ENCODE data around the gene SPOCK1.

Gene SPOCK1

GRCh38 chr5:137176609-137177008 lies 322.5 kb downstream of the SPOCK1 start:
- in situ Hi-C loops (cut with MboI; ENCODE audit: low pct_unique_long_range_greater_than_20kb, low sequenced_read_pairs, unreplicated experiment): no loop called here
- no peak for DNase-seq (ENCODE audit: low spot score)
- TF ChIP-seq CTCF (IDR thresholded peaks at IDR 0.05; ENCODE audit: extremely low read depth, insufficient read depth, missing control alignments): no peak

- no peak for TF ChIP-seq CTCF (IDR thresholded peaks at IDR 0.05; ENCODE audit: extremely low read depth, insufficient read depth, missing control alignments)
- in situ Hi-C loops (cut with MboI; ENCODE audit: low pct_unique_long_range_greater_than_20kb, low sequenced_read_pairs, unreplicated experiment): no loop called here
- no peak for DNase-seq (ENCODE audit: low spot score)
Measured at GRCh38 chr5:137176126-137176525, 323.0 kb downstream of the SPOCK1 start.

- in situ Hi-C loops (cut with MboI; ENCODE audit: low pct_unique_long_range_greater_than_20kb, low sequenced_read_pairs, unreplicated experiment): no loop called here
- TF ChIP-seq CTCF (IDR thresholded peaks at IDR 0.05; ENCODE audit: extremely low read depth, insufficient read depth, missing control alignments): no peak
- no peak for DNase-seq (ENCODE audit: low spot score)
Measured at GRCh38 chr5:137174196-137174595, 324.9 kb downstream of the SPOCK1 start.

- in situ Hi-C loops (cut with MboI; ENCODE audit: low pct_unique_long_range_greater_than_20kb, low sequenced_read_pairs, unreplicated experiment): no loop called here
- no peak for DNase-seq (ENCODE audit: low spot score)
- no peak for TF ChIP-seq CTCF (IDR thresholded peaks at IDR 0.05; ENCODE audit: extremely low read depth, insufficient read depth, missing control alignments)
Measured at GRCh38 chr5:137172258-137172657, 326.9 kb downstream of the SPOCK1 start.

GRCh38 chr5:137167187-137167586 lies 331.9 kb downstream of the SPOCK1 start:
- in situ Hi-C loops (cut with MboI; ENCODE audit: low pct_unique_long_range_greater_than_20kb, low sequenced_read_pairs, unreplicated experiment): no loop called here

GRCh38 chr5:137164961-137165360 lies 334.2 kb downstream of the SPOCK1 start:
- DNase-seq (ENCODE audit: low spot score): no peak
- TF ChIP-seq CTCF (IDR thresholded peaks at IDR 0.05; ENCODE audit: extremely low read depth, insufficient read depth, missing control alignments): no peak
- in situ Hi-C loops (cut with MboI; ENCODE audit: low pct_unique_long_range_greater_than_20kb, low sequenced_read_pairs, unreplicated experiment): no loop called here

More at GRCh38 chr5:137167187-137167586, 331.9 kb downstream of the SPOCK1 start:
- no peak for TF ChIP-seq CTCF (IDR thresholded peaks at IDR 0.05; ENCODE audit: extremely low read depth, insufficient read depth, missing control alignments)
- DNase-seq (ENCODE audit: low spot score): no peak

- in situ Hi-C loops (cut with MboI; ENCODE audit: low pct_unique_long_range_greater_than_20kb, low sequenced_read_pairs, unreplicated experiment): no loop called here
- TF ChIP-seq CTCF (IDR thresholded peaks at IDR 0.05; ENCODE audit: extremely low read depth, insufficient read depth, missing control alignments): no peak
- DNase-seq (ENCODE audit: low spot score): no peak
Measured at GRCh38 chr5:137164536-137164935, 334.6 kb downstream of the SPOCK1 start.
